ENCODE measurements around the gene ELOA. TPM values are rescaled to one million over a fixed set of nuclear protein-coding genes. Genes with fewer than 3 reads are reported as not detected.
"Not testable (repeated sequence)": the region's sequence is repeated elsewhere in the genome, so short reads cannot be mapped to it uniquely, and the experiment has no call there.

Gene ELOA
- total RNA-seq, 1 experiment from 2014 or later: 85.5 TPM

DNA sequence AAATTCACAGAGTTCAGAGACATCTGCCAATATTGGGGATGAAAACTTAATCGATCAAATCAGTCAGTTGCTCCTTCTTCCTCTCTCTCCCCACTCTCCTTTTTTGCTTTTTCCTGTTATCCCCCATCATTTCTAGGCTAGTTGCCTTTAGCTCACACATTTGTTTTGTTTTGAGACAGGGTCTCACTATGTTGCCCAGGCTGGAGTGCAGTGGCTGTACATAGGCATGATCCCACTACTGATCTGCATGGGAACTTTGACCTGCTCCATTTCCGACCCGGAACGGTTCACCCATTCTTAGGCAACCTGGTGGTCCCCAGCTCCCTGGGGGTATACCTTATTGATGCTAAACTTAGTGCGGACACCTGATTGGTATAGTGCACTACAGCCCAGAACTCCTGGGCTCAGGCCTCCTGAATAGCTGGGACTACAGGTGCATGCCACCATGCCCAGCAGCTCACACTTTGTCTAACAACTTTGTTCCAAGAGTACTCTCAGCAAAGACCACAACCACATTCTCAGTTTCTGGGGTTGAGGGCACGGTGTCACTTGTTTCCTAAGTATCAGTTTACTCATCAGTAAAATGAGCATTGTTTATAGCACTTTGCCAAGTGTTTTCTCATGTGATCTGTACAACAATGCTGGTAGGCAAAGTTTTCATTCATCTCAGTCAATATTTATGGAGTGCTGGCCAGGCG lies 6.7 kb upstream of the ELOA start:
- no peak for DNase-seq (ENCODE audit: low read depth)

DNA sequence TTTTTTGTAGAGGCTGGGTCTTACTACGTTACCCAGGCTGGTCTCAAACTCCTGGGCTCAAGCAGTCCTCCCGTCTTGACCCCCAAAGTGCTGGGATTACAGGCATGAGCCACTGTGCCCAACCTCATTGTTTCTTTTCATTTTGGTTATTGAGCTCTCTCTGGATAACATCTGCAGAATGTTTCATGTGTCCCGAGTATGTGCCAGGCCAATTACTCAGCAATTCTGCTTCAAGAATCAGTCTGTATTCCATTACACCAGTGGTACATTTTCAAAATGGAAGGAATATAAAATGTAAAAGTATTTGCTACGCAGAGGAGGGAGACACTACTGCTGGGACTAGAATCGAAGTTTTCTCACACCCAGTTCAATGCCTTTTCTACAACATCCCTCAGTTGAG lies 1.7 kb upstream of the ELOA start:
- no peak for DNase-seq (ENCODE audit: low read depth)

DNA sequence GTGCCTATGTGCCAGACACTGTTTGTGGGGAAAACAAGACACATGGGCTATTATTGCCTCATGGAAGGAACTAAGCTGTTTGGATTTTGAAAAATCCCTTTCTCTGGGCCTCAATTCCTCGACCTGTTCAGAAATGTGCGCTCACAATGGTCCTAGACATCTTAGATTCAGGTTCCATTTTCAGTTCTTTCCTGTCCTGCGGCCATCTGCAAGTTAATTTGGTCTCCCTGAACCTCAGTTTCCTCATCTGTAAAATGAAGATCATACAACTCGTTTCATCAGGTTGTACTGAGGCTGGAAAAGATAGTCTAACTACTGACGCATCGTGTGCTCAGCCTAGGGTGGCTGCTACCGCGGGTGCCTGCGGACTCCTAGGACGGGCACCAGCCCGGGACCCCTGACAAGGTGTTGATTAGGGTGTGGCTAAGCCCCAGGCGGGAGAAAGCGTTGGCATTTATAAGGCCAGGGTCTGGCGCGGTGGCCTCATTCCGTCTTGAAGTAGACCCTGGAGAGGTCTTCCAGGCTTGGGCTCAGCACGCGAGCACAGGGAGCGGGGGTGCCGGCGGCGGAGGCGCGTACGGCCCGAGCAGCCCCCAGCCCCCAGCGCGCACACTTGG lies 493 bp upstream of the ELOA start:
- no peak for DNase-seq (ENCODE audit: low read depth)

DNA sequence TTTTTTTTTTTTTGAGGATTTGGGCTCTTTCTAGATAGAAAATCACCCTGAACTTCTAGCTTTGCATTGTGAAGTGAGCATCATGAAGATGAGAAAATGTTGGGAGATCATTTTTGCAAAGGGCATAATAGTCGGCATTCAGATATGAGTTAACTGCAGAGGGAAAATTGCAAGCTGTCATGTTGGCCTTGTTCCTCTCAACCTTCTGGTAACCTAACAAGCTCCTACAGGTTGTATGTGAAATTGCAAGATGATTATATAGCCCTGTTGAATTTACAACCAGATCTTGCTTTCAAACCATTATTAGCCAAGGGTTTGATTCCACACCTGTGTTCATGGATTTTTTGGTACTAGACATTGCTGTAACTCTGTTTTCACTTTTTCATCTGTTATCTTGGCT lies 2.2 kb downstream of the ELOA start:
- DNase-seq (ENCODE audit: low read depth): peak; percentile 14

DNA sequence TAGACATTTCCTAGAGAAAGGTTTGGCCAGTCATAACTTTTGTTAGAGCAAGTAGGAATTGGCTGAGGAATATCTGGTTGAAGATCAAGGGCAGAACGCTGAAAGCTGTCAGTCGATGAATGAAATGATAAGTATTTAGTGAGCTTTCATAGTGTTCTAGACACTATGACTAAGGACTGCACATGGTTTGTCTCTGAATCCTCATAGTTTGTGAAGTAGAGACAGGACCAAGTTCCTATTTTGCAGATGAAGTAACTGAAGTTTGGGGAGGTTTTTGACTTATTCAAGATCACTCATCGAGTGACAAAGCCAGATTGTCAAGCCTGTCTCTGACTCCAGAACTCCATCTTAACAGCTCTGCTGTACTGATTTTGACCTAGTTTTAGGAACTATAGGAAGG lies 4.7 kb downstream of the ELOA start:
- DNase-seq (ENCODE audit: low read depth): no peak

DNA sequence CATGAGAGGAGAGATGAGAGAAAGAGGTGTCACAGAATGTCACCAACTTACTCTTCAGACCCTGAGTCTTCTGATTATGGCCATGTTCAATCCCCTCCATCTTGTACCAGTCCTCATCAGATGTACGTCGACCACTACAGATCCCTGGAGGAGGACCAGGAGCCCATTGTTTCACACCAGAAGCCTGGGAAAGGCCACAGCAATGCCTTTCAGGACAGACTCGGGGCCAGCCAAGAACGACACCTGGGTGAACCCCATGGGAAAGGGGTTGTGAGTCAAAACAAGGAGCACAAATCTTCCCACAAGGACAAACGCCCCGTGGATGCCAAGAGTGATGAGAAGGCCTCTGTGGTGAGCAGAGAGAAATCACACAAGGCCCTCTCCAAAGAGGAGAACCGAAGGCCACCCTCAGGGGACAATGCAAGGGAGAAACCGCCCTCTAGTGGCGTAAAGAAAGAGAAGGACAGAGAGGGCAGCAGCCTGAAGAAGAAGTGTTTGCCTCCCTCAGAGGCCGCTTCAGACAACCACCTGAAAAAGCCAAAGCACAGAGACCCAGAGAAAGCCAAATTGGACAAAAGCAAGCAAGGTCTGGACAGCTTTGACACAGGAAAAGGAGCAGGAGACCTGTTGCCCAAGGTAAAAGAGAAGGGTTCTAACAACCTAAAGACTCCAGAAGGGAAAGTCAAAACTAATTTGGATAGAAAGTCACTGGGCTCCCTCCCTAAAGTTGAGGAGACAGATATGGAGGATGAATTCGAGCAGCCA lies 8.0 kb downstream of the ELOA start:
- peak; percentile 43 for DNase-seq (ENCODE audit: low read depth)

DNA sequence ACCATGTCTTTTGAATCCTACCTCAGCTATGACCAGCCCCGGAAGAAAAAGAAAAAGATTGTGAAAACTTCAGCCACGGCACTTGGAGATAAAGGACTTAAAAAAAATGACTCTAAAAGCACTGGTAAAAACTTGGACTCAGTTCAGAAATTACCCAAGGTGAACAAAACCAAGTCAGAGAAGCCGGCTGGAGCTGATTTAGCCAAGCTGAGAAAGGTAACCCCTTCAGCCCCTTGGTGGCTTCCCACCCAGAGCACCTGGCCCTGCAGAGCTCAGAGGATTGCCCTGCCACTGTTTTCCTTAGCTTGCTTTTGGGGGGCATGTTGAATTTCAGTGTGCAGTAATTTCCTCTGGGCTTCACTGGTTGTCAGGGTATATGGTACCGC lies 8.5 kb downstream of the ELOA start:
- DNase-seq (ENCODE audit: low read depth): no peak

DNA sequence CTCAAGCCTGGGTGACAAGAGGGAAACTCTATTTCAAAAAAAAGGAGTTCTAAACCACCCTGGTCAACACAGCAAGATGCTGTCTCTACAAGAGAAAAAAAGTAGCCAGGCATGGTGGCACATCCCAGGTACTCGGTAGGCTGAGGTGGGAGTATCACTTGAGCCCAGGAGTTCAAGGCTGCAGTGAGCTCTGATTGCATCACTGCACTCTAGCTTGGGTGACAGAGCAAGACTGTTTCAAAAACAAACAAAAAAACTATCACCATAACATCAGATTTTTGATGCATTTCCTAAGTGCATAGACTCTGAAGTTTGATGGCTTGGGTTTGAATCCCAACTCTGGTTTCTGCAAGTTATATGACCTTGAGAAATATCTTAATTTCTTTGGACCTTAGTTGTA lies 9.6 kb downstream of the ELOA start:
- DNase-seq (ENCODE audit: low read depth): no peak

DNA sequence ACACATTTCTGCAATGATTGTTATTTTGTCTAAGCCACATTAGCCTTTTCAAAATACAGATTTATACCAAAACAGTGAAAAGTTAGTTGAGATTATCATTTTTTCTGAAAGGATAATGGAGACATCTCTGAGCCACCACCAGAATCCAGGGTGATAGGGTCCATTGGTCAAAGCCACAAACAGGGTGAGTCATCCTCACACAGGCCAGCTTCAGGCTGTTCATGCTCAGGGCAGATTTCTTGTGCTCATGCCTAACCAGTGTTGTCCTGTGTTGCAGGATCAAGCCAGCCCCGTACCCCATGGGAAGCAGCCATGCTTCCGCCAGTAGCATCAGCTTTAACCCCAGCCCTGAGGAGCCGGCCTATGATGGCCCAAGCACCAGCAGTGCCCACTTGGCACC lies 13.4 kb downstream of the ELOA start:
- DNase-seq (ENCODE audit: low read depth): peak; percentile 49

DNA sequence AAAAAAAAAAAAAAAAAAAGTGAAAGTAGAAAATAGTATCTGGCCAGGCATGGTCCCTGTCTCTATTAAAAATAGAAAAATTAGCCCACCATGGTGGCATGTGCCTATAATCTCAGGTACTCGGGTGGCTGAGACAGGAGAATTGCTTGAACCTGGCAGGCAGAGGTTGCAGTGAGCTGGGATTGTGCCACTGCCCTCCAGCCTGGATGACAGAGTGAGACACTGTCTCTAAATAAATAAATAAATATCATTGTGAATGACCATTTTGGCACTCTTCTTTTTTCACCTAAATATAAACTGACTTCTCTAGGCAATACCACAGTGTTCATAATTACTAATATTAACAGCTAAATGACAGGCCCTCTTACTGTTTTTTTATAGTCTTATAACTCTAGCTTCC lies 14.5 kb downstream of the ELOA start:
- no peak for DNase-seq (ENCODE audit: low read depth)

DNA sequence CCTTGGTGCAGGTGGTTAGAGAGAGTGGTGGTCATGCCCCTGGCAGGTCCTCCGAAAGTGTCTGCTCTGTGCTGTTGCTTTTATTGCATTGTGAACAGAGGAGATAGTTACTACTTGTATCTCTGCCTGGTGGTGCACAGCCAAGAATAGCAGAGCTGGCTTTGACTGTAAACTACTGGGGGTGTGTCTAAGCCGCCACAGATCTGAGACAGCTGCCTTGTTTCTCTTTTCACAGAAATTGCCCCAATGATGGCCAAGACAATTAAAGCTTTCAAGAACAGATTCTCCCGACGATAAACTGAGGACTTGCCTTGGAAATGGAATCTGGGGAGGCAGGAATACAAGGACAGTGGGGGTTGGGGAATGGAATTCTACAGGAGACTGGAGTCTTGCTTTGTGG lies 16.0 kb downstream of the ELOA start:
- DNase-seq (ENCODE audit: low read depth): no peak

DNA sequence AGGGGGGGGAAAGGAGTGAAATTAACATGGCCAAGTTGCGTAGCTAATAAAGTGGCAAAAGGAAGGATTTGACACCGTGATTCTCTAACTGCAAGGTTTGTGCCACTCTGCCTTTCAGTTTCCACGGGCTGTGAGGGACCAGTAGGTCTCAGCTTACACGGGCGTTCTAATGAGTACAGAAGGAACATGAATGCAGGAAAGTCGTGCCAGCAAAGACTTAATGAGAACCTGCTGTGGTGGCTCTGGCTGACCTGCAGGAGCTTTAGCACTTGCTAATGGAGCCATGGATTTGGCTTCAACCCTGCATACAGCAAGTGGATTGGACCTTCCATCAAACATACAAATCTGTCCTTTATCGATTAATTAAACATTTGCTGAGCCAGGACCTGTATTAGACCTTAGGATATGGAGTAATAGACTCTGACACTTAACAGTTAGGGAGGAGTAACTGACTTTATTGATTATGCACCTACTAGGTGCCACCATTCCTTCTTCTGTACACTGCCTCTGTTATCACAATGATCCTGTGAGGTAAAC lies 19.8 kb downstream of the ELOA start:
- DNase-seq (ENCODE audit: low read depth): no peak

DNA sequence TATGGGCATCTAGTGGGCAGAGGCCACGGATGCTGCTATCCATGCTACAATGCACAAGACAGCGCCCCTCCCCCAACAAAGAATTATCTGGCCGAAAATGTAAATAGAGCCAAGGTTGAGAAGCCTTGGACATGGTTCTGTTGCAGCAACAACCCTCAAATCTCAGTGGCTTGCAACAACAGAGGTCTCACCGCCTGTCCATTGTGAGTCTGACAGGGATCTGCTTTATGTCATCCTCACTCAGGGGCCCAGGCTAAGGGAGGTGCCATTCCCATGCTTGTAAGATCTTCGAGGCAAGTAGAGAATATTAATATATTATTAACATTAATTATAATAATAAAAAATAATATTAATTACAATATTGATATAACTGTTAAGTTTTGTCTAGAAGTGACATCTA lies 25.5 kb downstream of the ELOA start:
- no peak for DNase-seq (ENCODE audit: low read depth)

DNA sequence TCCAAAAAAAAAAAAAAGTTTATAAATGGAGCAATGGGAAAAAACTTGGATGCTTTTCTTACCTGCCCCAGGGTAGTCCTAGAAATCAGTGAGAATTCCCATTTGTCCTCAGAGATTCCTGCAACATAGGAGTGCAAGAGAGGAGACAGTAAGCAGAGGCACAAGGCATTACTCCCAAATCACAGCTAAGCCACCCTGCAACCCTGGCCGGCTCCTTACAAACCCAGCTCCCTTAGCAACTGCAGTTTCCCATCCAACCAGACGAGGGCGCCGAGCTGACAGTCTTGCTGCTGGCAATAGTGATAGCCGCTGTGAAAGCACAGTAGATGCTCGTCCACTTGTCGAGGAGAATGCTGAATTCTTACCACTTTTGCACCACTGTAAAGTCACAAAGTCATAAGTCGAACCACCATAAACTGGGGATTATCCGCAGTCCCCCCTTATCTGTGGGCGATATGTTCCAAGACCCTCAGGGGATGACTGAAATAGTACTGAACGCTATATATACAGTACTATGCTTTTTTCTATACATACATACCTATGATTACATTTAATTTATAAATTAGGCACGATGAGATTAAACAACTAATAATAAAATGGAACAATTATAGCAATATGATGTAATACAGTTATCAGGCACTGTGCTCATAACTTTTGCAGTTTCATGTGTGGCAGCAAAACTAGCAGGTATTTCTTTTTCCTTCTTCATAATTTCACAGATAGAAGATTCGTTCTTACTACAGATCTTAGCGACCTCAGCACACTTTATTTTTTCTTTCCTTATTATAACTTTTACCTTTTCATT lies 29.0 kb downstream of the ELOA start:
- peak; percentile 84 for DNase-seq (ENCODE audit: low read depth)

DNA sequence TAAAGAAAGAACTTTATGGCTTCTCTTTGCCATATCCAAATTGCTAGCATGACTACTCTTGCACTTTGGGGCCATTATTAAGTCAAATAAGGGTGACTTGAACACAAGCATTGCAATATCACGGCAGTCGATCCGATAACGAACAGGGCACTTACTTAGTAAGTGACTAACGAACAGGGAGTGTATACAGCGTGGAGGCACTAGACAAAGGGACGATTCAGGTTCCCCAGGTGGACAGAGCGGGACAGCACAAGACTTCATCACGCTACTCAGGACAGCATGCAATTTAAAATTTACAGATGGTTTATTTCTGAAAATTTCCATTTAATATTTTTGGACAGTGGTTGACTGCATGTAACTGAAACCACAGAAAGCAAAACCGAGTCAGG lies 29.6 kb downstream of the ELOA start:
- no peak for DNase-seq (ENCODE audit: low read depth)

DNA sequence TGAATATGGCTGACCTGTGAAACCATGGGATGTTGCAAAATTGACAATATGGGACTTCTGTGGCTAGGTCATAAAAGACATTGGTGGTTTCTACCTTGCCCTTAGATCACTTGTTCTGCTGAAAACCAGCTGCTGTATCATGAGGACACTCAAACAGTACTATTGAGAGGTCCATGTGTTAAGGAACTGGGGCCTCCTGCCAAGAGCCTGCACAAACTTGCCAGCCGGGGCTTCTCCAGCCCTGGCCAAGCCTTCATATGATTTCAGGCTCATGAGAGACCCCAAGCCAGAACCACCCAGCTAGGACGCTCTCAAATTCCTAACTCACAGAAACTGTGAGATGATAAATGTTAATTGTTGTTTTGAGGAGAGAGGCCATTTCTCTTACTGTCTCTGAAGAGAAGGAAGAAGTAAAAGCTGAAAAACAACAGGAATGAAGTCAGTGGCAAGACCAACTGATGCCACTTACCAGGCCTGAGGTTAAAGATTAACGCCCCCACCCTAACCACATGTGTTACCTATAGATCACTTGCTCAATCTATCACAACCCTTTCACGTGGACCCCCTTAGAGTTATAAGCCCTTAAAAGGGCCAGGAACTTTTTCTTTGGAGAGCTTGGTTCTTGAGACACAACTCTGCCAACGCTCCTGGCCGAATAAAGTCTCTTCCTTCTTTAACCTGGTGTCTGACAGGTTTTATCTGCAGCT lies 31.1 kb downstream of the ELOA start:
- no peak for DNase-seq (ENCODE audit: low read depth)

DNA sequence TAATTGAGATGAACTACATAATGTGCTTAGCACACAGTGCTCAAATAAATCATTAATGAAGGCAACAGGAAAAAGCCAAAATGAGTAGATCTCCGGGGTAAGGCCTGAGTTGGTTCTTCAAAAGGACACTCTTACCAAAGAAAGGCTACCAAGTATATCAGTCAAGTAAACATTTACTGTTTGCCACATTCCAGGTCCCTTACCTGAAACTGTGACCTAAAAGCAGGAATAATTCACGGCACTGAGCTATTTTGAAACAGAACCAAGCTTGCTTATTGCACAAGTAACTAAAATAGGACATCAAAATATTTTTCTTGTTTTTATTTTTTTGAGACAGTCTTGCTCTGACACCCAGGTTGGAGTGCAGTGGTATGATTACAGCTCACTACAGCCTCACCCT lies 32.9 kb downstream of the ELOA start:
- DNase-seq (ENCODE audit: low read depth): no peak

DNA sequence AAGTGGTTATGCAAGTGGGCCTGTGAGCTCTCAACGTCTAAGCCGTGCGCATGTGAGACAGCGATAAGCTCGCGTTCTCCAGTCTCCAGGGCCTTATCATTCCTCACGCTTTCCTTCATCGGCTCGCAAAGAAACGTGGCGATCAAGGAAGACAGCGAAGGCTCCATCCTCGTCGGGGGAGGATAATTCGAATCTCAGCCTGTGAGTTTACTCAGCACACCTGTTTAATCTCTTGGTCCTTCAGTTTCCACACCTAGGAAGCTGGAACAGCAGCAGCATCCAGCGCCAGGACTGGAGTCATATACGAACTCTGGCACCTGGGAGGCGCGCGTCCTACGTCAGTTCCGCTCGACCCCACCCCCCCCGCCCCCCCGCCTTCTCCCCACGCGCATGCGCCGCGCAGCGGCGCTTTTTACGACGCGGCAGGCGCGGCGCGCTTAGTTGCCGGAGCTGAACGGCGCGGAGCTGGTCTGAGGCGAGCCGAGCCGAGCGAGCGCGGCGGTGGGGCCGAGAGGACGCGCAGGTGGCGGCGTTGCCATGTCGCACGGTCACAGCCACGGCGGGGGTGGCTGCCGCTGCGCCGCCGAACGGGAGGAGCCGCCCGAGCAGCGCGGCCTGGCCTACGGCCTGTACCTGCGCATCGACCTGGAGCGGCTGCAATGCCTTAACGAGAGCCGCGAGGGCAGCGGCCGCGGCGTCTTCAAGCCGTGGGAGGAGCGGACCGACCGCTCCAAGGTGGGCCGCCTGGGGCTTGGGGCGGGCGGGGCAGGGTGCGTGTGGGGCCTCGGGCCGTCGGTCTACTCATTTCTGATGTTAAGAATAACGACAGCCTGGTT lies 34.9 kb downstream of the ELOA start, which contains the start of gene PITHD1:
Gene PITHD1 (plus strand): TSS at position 440 of the 836 bp plus-strand sequence. CDS start 98 bp downstream, at position 538.
- peak; percentile 88 for DNase-seq (ENCODE audit: low read depth)

DNA sequence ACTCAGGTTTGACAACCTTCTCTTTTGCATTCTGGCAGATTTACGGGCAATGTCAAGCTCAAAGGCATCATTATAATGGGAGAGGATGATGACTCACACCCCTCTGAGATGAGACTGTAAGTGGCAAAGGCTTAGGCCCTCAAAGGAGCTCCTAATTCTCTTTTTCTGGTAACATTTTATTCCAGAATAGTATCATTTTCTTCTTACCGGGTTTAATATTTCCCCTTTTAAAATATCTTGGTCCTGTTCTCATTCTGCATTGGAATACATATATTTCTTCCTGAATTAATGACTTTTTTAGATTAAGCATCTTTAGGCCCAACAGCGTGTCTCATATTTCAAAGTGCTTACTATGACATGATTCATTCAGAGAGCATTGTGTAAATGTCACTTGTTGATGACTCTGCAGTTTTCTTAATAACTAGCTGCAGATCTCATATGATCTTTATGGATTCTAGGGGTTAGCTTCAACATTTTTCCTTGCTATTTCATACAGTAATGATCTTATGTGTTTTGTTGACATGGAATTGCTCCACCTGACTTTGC lies 36.6 kb downstream of the ELOA start:
- DNase-seq (ENCODE audit: low read depth): peak; percentile 70

DNA sequence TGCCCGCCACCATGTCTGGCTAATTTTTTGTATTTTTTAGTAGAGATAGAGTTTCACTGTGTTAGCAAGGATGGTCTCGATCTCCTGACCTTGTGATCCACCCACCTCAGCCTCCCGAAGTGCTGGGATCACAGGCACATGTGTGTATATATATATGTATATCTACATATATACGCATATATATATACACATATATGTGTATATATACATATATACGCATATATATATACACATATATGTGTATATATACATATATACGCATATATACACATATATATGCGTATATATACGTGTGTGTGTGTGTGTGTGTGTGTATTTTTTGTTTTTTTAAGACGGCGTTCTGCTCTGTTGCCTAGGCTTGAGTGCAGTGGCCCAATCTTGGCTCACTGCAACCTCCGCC lies 39.9 kb downstream of the ELOA start:
- not testable (repeated sequence) for DNase-seq (ENCODE audit: low read depth)

All from Daoy (cell line).